K562 (cell line): ENCODE data around the gene NPDC1. TPM values are rescaled to one million over a fixed set of nuclear protein-coding genes. Genes with fewer than 3 reads are reported as not detected.
A peak's percentile ranks its signal among the peaks of the same experiment; 100 is the strongest.

Experiments used
- ARNT ChIP-seq, 2 experiments: fragments of 450-650 bp; IDR thresholded peaks; 2 replicates each; pipeline ENCODE4 v1.6.1; 2016; ENCODE audit warnings: mild to moderate bottlenecking in 1 of 2
- CBFB ChIP-seq: sonication (generic); formaldehyde crosslinking; IDR thresholded peaks from 2 replicates; pipeline ENCODE4 v1.4.0; 2020; ENCODE audit warnings: mild to moderate bottlenecking, missing genetic modification reagents
- CBX2 ChIP-seq: fragments of 200-600 bp; sonication (generic); IDR thresholded peaks from one replicate; pipeline ENCODE4 v1.6.1; 2012; ENCODE audit warnings: mild to moderate bottlenecking, low read length, inconsistent platforms; ENCODE audit not compliant: insufficient read depth, poor library complexity, severe bottlenecking
- E2F6 ChIP-seq, 2 experiments: IDR thresholded peaks; 2 replicates each; pipeline ENCODE4 v1.6.1; 2011; ENCODE audit warnings: borderline replicate concordance in 1 of 2, control low read depth in 1 of 2, low read depth in 1 of 2, low read length in 1 of 2, mild to moderate bottlenecking in 1 of 2, mixed read lengths in 1 of 2, moderate library complexity in 1 of 2; ENCODE audit not compliant: insufficient read depth in 1 of 2, insufficient read length in 1 of 2, poor library complexity in 1 of 2, severe bottlenecking in 1 of 2; ENCODE audit errors: extremely low read depth in 1 of 2
- FOXA3 ChIP-seq, 2 experiments: fragments of 450-650 bp in 1 of 2; sonication (generic) in 1 of 2; formaldehyde crosslinking; IDR thresholded peaks in 1 of 2; conservative IDR thresholded peaks in 1 of 2; 2 replicates each; pipeline versions ENCODE4 v1.4.0 to v1.8.0; 2020 to 2022; ENCODE audit warnings: mild to moderate bottlenecking in 2 of 2, missing genetic modification reagents in 1 of 2
- MXD1 ChIP-seq: fragments of 250-450 bp; sonication (Bioruptor Pico); IDR thresholded peaks from 2 replicates; pipeline ENCODE4 v1.8.0; 2021; ENCODE audit warnings: borderline replicate concordance, mild to moderate bottlenecking, moderate library complexity; ENCODE audit not compliant: poor library complexity, severe bottlenecking
- NFIC ChIP-seq: fragments of 450-650 bp; IDR thresholded peaks from 2 replicates; pipeline ENCODE4 v1.6.1; 2017; ENCODE audit warnings: mild to moderate bottlenecking, inconsistent platforms
- NR4A1 ChIP-seq, 2 experiments: fragments of 250-450 bp in 1 of 2; fragments of 450-650 bp in 1 of 2; sonication (Bioruptor Pico) in 1 of 2; IDR thresholded peaks; 2 replicates each; pipeline versions ENCODE4 v1.4.0 to v1.6.1; 2016 to 2020; ENCODE audit warnings: mild to moderate bottlenecking in 2 of 2, missing compliant biosample characterization in 1 of 2, missing genetic modification characterization in 1 of 2, moderate library complexity in 1 of 2
- ZBTB2 ChIP-seq: fragments of 450-650 bp; IDR thresholded peaks from 2 replicates; pipeline ENCODE4 v1.6.1; 2016; ENCODE audit warnings: antibody characterized with exemption
- ZBTB40 ChIP-seq, 2 experiments: fragments of 450-650 bp in 1 of 2; sonication (generic) in 1 of 2; formaldehyde crosslinking in 1 of 2; IDR thresholded peaks; 2 replicates each; pipeline versions ENCODE4 v1.7.1 to v1.9.0; 2016 to 2022; ENCODE audit warnings: inconsistent platforms in 1 of 2, mild to moderate bottlenecking in 1 of 2, missing genetic modification reagents in 1 of 2
- ZNF436 ChIP-seq: fragments of 250-450, 450-650 bp; sonication (Bioruptor Pico); formaldehyde crosslinking; IDR thresholded peaks from 2 replicates; pipeline ENCODE4 v1.7.0; 2020; ENCODE audit warnings: mild to moderate bottlenecking
- polyA plus RNA-seq, 8 experiments: library from polyadenylated mRNA; depleted of rRNA in 4 of 8; stranded (reverse) in 5 of 8; unstranded in 3 of 8; fragments of >200 nt; fragmentation: Nextera tagmentation in 2 of 8; fragmentation: Illumina TruSeq in 1 of 8; extraction: Ambion mirVana in 2 of 8; extraction: Trizol in 1 of 8; gene quantifications; 2 replicates each; pipeline versions ENCODE4 v1.2.1 to v1.2.3, GENCODE V29; 2011 to 2014; ENCODE audit warnings: inconsistent platforms in 1 of 8, missing spikeins in 1 of 8
- total RNA-seq, 7 experiments: library from RNA; depleted of rRNA in 6 of 7; stranded (reverse); fragments of >200 nt in 6 of 7; fragmentation: Illumina TruSeq in 2 of 7; extraction: Trizol in 2 of 7; gene quantifications; 2 replicates each; pipeline versions ENCODE4 v1.2.1 to v1.2.3, GENCODE V29; 2011 to 2021; ENCODE audit warnings: low replicate concordance in 1 of 7

NPDC1 gene
- total and polyA plus RNA-seq, 9 of the 15 experiments (the other 6 are each of a cell fraction or from before 2014, with no cell fraction given) = 0.06 to 2.1 (median 0.53) TPM; not detected in 3

GRCh38 chr9:137086531-137087408, 40.8 kb upstream of the NPDC1 start, which contains the start of gene MAN1B1 (continued):
- TF ChIP-seq ZBTB2 = peak; percentile 100
- peak; percentile 75 to 81 for TF ChIP-seq E2F6 (IDR thresholded peaks at IDR 0.05; ENCODE audit: borderline replicate concordance in 1 of 2, extremely low read depth in 1 of 2, insufficient read depth in 1 of 2, insufficient read length in 1 of 2, low read depth in 1 of 2, low read length in 1 of 2, poor library complexity in 1 of 2, severe bottlenecking in 1 of 2)
- TF ChIP-seq FOXA3 (CRISPR knock-in tag; conservative IDR thresholded peaks at IDR 0.05 in 1 of 2, IDR thresholded peaks at IDR 0.05 in 1 of 2) = 0 out of 4 replicates have a peak, but pooled peaks of 1 of the 2 experiments have one; percentile 21
- no peak for TF ChIP-seq ZNF436 (CRISPR knock-in tag)
- TF ChIP-seq CBFB = no peak
- TF ChIP-seq ZBTB40 (IDR thresholded peaks at IDR 0.05) = no peak
- TF ChIP-seq ZBTB40 (CRISPR knock-in tag; IDR thresholded peaks at IDR 0.05) = no peak
- TF ChIP-seq MXD1 (CRISPR knock-in tag) = peak; percentile 95
- TF ChIP-seq NFIC = no peak; the same call in none of the 2 replicates
- TF ChIP-seq ARNT (IDR thresholded peaks at IDR 0.05) = no peak
- TF ChIP-seq NR4A1 (CRISPR knock-in tag; IDR thresholded peaks at IDR 0.05) = 0 out of 2 replicates have a peak, but pooled peaks have one; percentile 7
- TF ChIP-seq NR4A1 (tag; IDR thresholded peaks at IDR 0.05) = no peak
- TF ChIP-seq CBX2 = no peak
